HCT116 (cell line): ENCODE measurements around the gene N4BP3. TPM values are rescaled to one million over a fixed set of nuclear protein-coding genes. Genes with fewer than 3 reads are reported as not detected.
"Not testable (repeated sequence)": the region's sequence is repeated elsewhere in the genome, so short reads cannot be mapped to it uniquely, and the experiment has no call there.

Source experiments
- ATAC-seq: fragments of 200-7000 bp; cut with Tn5 transposase; 2 replicates; pipeline ENCODE4 v1.9.1; 2020; ENCODE audit warnings: mild to moderate bottlenecking, moderate library complexity
- BruUV-seq: library from RNA; stranded (reverse); fragments of 400-500 nt; replicated peaks from 2 replicates; lab custom pipeline; 2021; lab: Mats Ljungman, UMichigan
- CTCF ChIA-PET: fragments of 300-600 bp; sonication (Branson Sonifier 250); formaldehyde crosslinking; loops from one replicate; lab custom pipeline; 2021; ENCODE audit warnings: antibody characterized with exemption; lab: Charles Lee
- POLR2A ChIA-PET: fragments of 300-600, 350-600 bp; sonication (Branson Sonifier 250); formaldehyde crosslinking; loops from one replicate; lab custom pipeline; 2021; ENCODE audit warnings: antibody characterized with exemption; lab: Charles Lee
- RAD21 ChIA-PET, 2 experiments: fragments of 300-600 bp; sonication (Branson Sonifier 250); formaldehyde crosslinking; loops; one replicate each; lab custom pipeline; 2023; ENCODE audit warnings: low total read pairs in 2 of 2; ENCODE audit not compliant: uncharacterized antibody in 2 of 2, unreplicated experiment in 2 of 2, low non-redundant PET in 1 of 2; lab: Charles Lee
- DNase-seq: peaks from one replicate; pipeline ENCODE4 v3.0.0-alpha.2; 2010; ENCODE audit warnings: low read depth, low spot score
- H2AFZ ChIP-seq: fragments of 200-600 bp; shearing (Covaris generic), sonication (generic); 2 replicates; pipeline ENCODE4 v1.6.1; 2017; ENCODE audit warnings: low read depth, mixed run types, mixed read lengths, antibody characterized with exemption, low read length; ENCODE audit not compliant: poor library complexity, severe bottlenecking
- H3K27ac ChIP-seq: 2 replicates; pipeline ENCODE4 v1.5.1; 2012; ENCODE audit warnings: low read depth, low read length
- H3K27me3 ChIP-seq: fragments of 200-600 bp; sonication (generic); 2 replicates; pipeline ENCODE4 v1.6.1; 2016; ENCODE audit warnings: mixed run types, low read length, mixed read lengths; ENCODE audit not compliant: insufficient read depth
- H3K36me3 ChIP-seq, 2 experiments: fragments of 200-500 bp in 1 of 2; fragments of 200-600 bp in 1 of 2; sonication (Bioruptor generic) in 1 of 2; sonication (generic) in 1 of 2; 2 replicates each; pipeline versions ENCODE4 v1.5.1 to v1.6.1; 2014 to 2016; ENCODE audit warnings: low read length in 2 of 2, inconsistent platforms in 1 of 2, mixed read lengths in 1 of 2, mixed run types in 1 of 2; ENCODE audit not compliant: insufficient read depth in 2 of 2, control insufficient read depth in 1 of 2
- H3K4me1 ChIP-seq, 2 experiments: fragments of 200-600 bp in 1 of 2; sonication (generic) in 1 of 2; 2 replicates each; pipeline versions ENCODE4 v1.5.1 to v1.6.1; 2012 to 2017; ENCODE audit warnings: low read length in 2 of 2, inconsistent platforms in 1 of 2, mild to moderate bottlenecking in 1 of 2, mixed read lengths in 1 of 2, mixed run types in 1 of 2, moderate library complexity in 1 of 2; ENCODE audit not compliant: insufficient read depth in 2 of 2, control insufficient read depth in 1 of 2
- H3K4me2 ChIP-seq: fragments of 200-600 bp; sonication (generic); 2 replicates; pipeline ENCODE4 v1.6.1; 2017; ENCODE audit warnings: mixed run types, low read length, mixed read lengths
- H3K4me3 ChIP-seq, 2 experiments: fragments of 200-600 bp in 1 of 2; sonication (generic) in 1 of 2; replicated peaks in 1 of 2; 2 replicates each; pipeline ENCODE4 v1.5.1; 2011 to 2016; ENCODE audit warnings: low read length in 2 of 2, control low read depth in 1 of 2, low read depth in 1 of 2, mild to moderate bottlenecking in 1 of 2, mixed read lengths in 1 of 2, mixed run types in 1 of 2
- H3K79me2 ChIP-seq: fragments of 200-600 bp; sonication (generic); 2 replicates; pipeline ENCODE4 v1.6.1; 2017; ENCODE audit warnings: mild to moderate bottlenecking, mixed run types, low read length, moderate library complexity, mixed read lengths; ENCODE audit not compliant: insufficient read depth
- H3K9ac ChIP-seq: fragments of 200-600 bp; sonication (generic); 2 replicates; pipeline ENCODE4 v1.6.1; 2016; ENCODE audit warnings: low read length, mixed read lengths
- H3K9me2 ChIP-seq: fragments of 200-600 bp; sonication (generic), shearing (Covaris generic); 2 replicates; pipeline ENCODE4 v1.6.1; 2017; ENCODE audit warnings: mixed run types, mild to moderate bottlenecking, moderate library complexity; ENCODE audit not compliant: insufficient read depth
- H3K9me3 ChIP-seq, 2 experiments: fragments of 200-500 bp in 1 of 2; fragments of 200-600 bp in 1 of 2; sonication (Bioruptor generic) in 1 of 2; sonication (generic) in 1 of 2; 2 replicates each; pipeline ENCODE4 v1.6.1; 2014 to 2017; ENCODE audit warnings: low read length in 2 of 2, mixed read lengths in 2 of 2, inconsistent platforms in 1 of 2, low read depth in 1 of 2, mild to moderate bottlenecking in 1 of 2, mixed run types in 1 of 2, moderate library complexity in 1 of 2; ENCODE audit not compliant: control insufficient read depth in 1 of 2, insufficient read depth in 1 of 2
- H4K20me1 ChIP-seq: fragments of 200-600 bp; sonication (generic), shearing (Covaris generic); 2 replicates; pipeline ENCODE4 v1.6.1; 2017; ENCODE audit warnings: mixed run types, mild to moderate bottlenecking, moderate library complexity; ENCODE audit not compliant: insufficient read depth
- CBX3 ChIP-seq: IDR thresholded peaks from 2 replicates; pipeline ENCODE4 v1.6.1; 2012; ENCODE audit warnings: low read depth
- CEBPB ChIP-seq: IDR thresholded peaks from 2 replicates; pipeline ENCODE4 v1.6.1; 2012; ENCODE audit warnings: low read depth
- CTCF ChIP-seq, 3 experiments: fragments of 200-600 bp in 1 of 3; sonication (generic) in 1 of 3; IDR thresholded peaks in 2 of 3; conservative IDR thresholded peaks in 1 of 3; 2 replicates each; pipeline ENCODE4 v1.5.1; 2012 to 2017; ENCODE audit warnings: low read depth in 2 of 3, low read length in 2 of 3, antibody characterized with exemption in 1 of 3, borderline replicate concordance in 1 of 3, control low read depth in 1 of 3, mild to moderate bottlenecking in 1 of 3, mixed read lengths in 1 of 3, mixed run types in 1 of 3, moderate library complexity in 1 of 3; ENCODE audit not compliant: insufficient read depth in 1 of 3
- EGR1 ChIP-seq: IDR thresholded peaks from 2 replicates; pipeline ENCODE4 v1.6.1; 2012; ENCODE audit warnings: low read depth
- ELF1 ChIP-seq: IDR thresholded peaks from 2 replicates; pipeline ENCODE4 v1.6.1; 2012; ENCODE audit warnings: low read depth, borderline replicate concordance
- FOSL1 ChIP-seq: IDR thresholded peaks from 2 replicates; pipeline ENCODE4 v1.6.1; 2012; ENCODE audit warnings: low read depth
- JUND ChIP-seq: IDR thresholded peaks from 2 replicates; pipeline ENCODE4 v1.6.1; 2012
- POLR2A ChIP-seq: IDR thresholded peaks from 2 replicates; pipeline ENCODE4 v1.7.0; 2011; ENCODE audit warnings: borderline replicate concordance; ENCODE audit not compliant: insufficient read depth, insufficient read length; ENCODE audit errors: extremely low read depth
- POLR2AphosphoS5 ChIP-seq: IDR thresholded peaks from 2 replicates; pipeline ENCODE4 v1.6.1; 2011; ENCODE audit warnings: mild to moderate bottlenecking, low read depth, low read length, moderate library complexity
- RAD21 ChIP-seq: IDR thresholded peaks from 2 replicates; pipeline ENCODE4 v1.6.1; 2012; ENCODE audit warnings: low read depth, mild to moderate bottlenecking
- REST ChIP-seq: IDR thresholded peaks from 2 replicates; pipeline ENCODE4 v1.6.1; 2012; ENCODE audit warnings: low read depth
- SP1 ChIP-seq: IDR thresholded peaks from 2 replicates; pipeline ENCODE4 v1.6.1; 2012; ENCODE audit warnings: low read depth
- SRF ChIP-seq: IDR thresholded peaks from 2 replicates; pipeline ENCODE4 v1.6.1; 2012; ENCODE audit warnings: low read depth
- TCF7L2 ChIP-seq: IDR thresholded peaks from 2 replicates; pipeline ENCODE4 v1.7.0; 2011; ENCODE audit warnings: borderline replicate concordance, inconsistent platforms; ENCODE audit not compliant: insufficient read depth, insufficient read length; ENCODE audit errors: extremely low read depth
- YY1 ChIP-seq: IDR thresholded peaks from 2 replicates; pipeline ENCODE4 v1.6.1; 2011; ENCODE audit warnings: low read length, low read depth, moderate library complexity, mild to moderate bottlenecking; ENCODE audit not compliant: insufficient replicate concordance; ENCODE audit errors: extremely low read depth
- ZFX ChIP-seq: fragments of 450-650 bp; IDR thresholded peaks from 2 replicates; pipeline ENCODE4 v1.6.1; 2017
- ZNF274 ChIP-seq: fragments of 200-500 bp; sonication (Bioruptor generic); IDR thresholded peaks from 2 replicates; pipeline ENCODE4 v1.6.1; 2014; ENCODE audit warnings: mild to moderate bottlenecking, low read depth, low read length, inconsistent platforms
- intact Hi-C: fragments of 100-400 bp; cut with micrococcal nuclease; formaldehyde crosslinking; loops from 2 replicates; pipeline ENCODE4 v1.10.0; 2022
- total RNA-seq: library from RNA; stranded (reverse); gene quantifications from one replicate; pipeline ENCODE4 v1.2.1, GENCODE V29; 2021; ENCODE audit not compliant: unreplicated experiment
- TF ChIP-seq, protein P1 (sequence below): IDR thresholded peaks from 2 replicates; pipeline ENCODE4 v1.6.1; 2012

Gene N4BP3
- total RNA-seq, 1 experiment from 2014 or later: 5.2 TPM

DNA sequence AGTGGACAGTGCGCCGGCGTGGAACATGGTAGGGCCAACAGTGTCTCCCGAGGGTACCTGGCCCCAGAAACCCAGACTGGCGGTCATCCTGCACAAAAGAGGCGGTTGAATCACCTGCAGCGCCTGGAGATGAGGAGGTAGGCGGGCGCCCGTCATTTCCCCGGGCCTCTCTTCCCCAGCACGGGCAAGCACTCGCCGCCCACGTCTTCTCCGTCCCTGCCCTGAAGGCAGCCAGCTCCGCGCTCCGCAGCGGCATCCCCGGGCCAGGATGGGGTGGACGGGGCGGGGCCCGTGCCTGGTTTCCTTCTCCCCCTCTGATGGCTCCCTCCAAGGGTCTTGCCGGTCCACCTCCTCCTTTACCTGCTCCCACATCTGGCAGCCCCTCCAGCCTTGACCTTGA, 27.1 kb upstream of the N4BP3 start:
- DNase-seq (no peak), ATAC-seq (no peak)
- Histone ChIP-seq H3K9me3 (no peaks in the 10 kb centered on the region), H3K4me2 (no peak overlapping the region), H3K36me3 (no peaks in the 10 kb centered on the region), H3K9me2 (no peaks in the 10 kb centered on the region), H3K9ac (no peak overlapping the region), H3K27me3 (no peaks in the 10 kb centered on the region), H3K27ac (no peak overlapping the region), H3K4me3 (no peak overlapping the region), H3K4me1 (no peaks in the 10 kb centered on the region), H2AFZ (no peak overlapping the region), H4K20me1 (no peaks in the 10 kb centered on the region), H3K79me2 (no peaks in the 10 kb centered on the region)
- ChIA-PET RAD21 (interaction anchor here in 1 of 2 experiments (0.7 kb wide), 1 partner anchor 21 kb away, joined by 3 read pairs; no protein-coding TSS in a partner anchor), POLR2A (no interaction called here), CTCF (no interaction called here)
- intact Hi-C loops: no loop called here
- no TSS peak for BruUV-seq
- TF ChIP-seq RAD21 (no peak), SRF (no peak), CEBPB (no peak), ELF1 (no peak), ZFX (no peak), CBX3 (no peak), POLR2AphosphoS5 (no peak), EGR1 (no peak), FOSL1 (no peak), REST (no peak), SP1 (no peak), POLR2A (no peak), ZNF274 (no peak), CTCF (IDR thresholded peaks at IDR 0.05 in 2 of 3, conservative IDR thresholded peaks at IDR 0.05 in 1 of 3; ENCODE audit: borderline replicate concordance in 1 of 3, insufficient read depth in 1 of 3, low read depth in 2 of 3, low read length in 2 of 3) (no peak), JUND (no peak), YY1 (no peak), TCF7L2 (no peak)
- TF ChIP-seq, protein P1, sequence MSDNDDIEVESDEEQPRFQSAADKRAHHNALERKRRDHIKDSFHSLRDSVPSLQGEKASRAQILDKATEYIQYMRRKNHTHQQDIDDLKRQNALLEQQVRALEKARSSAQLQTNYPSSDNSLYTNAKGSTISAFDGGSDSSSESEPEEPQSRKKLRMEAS: no peak

- ATAC-seq, H3K9me2 ChIP-seq, CTCF ChIA-PET: not testable (repeated sequence)
Measured at GRCh38 chr5:178087199-178087598, 26.1 kb upstream of the N4BP3 start.

More at GRCh38 chr5:178087199-178087598, 26.1 kb upstream of the N4BP3 start:
- H3K4me3 ChIP-seq, H3K4me1 ChIP-seq, H3K27ac ChIP-seq, H2AFZ ChIP-seq, H3K9ac ChIP-seq, H3K36me3 ChIP-seq, BruUV-seq, H4K20me1 ChIP-seq, intact Hi-C loops, H3K79me2 ChIP-seq, H3K27me3 ChIP-seq, POLR2A ChIA-PET, DNase-seq, H3K4me2 ChIP-seq, H3K9me3 ChIP-seq, RAD21 ChIA-PET: not testable (repeated sequence)
